GM13977 (cell line): Measurements from ENCODE around the gene PRDM1.

ENCODE experiments used
- DNase-seq: peaks from one replicate; pipeline ENCODE4 v3.0.0; 2012; ENCODE audit warnings: low spot score
- in situ Hi-C: fragments of 300-500 bp; cut with MboI; formaldehyde crosslinking; loops from one replicate; pipeline ENCODE4 v1.12.0; 2022; ENCODE audit warnings: low sequenced_read_pairs, low pct_unique_long_range_greater_than_20kb, mixed read lengths, inconsistent platforms; ENCODE audit not compliant: unreplicated experiment
- TF ChIP-seq, protein P1 (sequence below): IDR thresholded peaks from 2 replicates; pipeline ENCODE4 v1.5.1; 2012; ENCODE audit warnings: mild to moderate bottlenecking, control low read depth; ENCODE audit not compliant: insufficient read depth; ENCODE audit errors: extremely low read depth, missing control alignments

The PRDM1 gene

GRCh38 chr6:106138151-106138550, 52.0 kb downstream of the PRDM1 start:
- TF ChIP-seq, protein P1, sequence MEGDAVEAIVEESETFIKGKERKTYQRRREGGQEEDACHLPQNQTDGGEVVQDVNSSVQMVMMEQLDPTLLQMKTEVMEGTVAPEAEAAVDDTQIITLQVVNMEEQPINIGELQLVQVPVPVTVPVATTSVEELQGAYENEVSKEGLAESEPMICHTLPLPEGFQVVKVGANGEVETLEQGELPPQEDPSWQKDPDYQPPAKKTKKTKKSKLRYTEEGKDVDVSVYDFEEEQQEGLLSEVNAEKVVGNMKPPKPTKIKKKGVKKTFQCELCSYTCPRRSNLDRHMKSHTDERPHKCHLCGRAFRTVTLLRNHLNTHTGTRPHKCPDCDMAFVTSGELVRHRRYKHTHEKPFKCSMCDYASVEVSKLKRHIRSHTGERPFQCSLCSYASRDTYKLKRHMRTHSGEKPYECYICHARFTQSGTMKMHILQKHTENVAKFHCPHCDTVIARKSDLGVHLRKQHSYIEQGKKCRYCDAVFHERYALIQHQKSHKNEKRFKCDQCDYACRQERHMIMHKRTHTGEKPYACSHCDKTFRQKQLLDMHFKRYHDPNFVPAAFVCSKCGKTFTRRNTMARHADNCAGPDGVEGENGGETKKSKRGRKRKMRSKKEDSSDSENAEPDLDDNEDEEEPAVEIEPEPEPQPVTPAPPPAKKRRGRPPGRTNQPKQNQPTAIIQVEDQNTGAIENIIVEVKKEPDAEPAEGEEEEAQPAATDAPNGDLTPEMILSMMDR: no peak
- in situ Hi-C loops: no loop called here

GRCh38 chr6:106141441-106142237, 55.5 kb downstream of the PRDM1 start:
- DNase-seq: peak; percentile 63
- TF ChIP-seq, protein P1: no peak
- in situ Hi-C loops: no loop called here

More at GRCh38 chr6:106138151-106138550, 52.0 kb downstream of the PRDM1 start:
- DNase-seq: no peak

DNA sequence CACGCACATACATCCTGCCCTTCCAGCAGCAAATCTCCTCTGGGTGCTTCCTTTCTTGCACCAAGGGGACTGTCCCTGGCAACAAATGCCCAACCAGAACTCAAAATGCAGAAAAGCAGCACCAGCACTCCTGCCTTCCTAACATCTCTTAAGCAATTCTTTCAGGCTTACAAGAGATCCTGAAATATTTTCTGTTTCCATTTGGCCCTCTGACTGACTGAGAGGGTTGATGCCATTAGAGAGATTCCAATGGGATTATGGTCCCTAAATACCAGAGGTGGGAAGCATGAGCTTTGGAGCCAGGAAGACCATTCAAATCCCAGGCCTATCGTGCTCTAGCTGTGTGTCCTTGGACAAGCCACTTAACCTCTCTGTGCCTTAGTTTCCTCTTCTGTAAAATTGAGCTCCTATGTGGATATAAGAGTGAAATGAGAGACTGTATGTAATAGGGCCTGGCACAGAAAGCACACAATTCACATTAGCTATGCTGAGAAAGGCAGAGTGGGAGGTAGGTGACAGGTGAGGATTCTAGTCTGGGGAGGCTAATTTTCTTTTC, 56.8 kb downstream of the PRDM1 start:
- in situ Hi-C loops: no loop called here
- TF ChIP-seq, protein P1: no peak
- no peak for DNase-seq

DNA sequence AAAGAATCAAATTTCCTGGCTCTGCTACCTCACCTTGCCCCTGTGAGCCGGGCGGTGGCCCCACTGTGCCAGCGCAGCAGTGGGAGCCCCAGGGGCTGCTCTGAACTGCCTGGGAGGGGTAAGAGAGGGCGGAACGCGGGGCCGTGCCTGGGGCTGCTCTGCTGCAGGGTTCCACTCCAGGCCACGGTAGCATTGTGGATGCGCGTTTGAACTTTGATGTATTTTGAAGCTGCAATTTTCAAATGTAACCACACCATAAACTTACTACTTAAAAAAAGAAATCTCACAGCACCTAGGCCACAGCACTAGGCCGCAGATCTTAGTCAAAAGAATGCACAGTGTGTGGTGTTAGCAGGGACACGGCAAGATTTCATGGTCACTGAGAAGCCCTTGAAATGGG, 57.5 kb downstream of the PRDM1 start:
- TF ChIP-seq, protein P1: no peak
- no peak for DNase-seq
- in situ Hi-C loops: no loop called here

- TF ChIP-seq, protein P1: no peak
- DNase-seq: no peak
- in situ Hi-C loops: no loop called here
Measured at GRCh38 chr6:106145144-106145543, 59.0 kb downstream of the PRDM1 start.

DNA sequence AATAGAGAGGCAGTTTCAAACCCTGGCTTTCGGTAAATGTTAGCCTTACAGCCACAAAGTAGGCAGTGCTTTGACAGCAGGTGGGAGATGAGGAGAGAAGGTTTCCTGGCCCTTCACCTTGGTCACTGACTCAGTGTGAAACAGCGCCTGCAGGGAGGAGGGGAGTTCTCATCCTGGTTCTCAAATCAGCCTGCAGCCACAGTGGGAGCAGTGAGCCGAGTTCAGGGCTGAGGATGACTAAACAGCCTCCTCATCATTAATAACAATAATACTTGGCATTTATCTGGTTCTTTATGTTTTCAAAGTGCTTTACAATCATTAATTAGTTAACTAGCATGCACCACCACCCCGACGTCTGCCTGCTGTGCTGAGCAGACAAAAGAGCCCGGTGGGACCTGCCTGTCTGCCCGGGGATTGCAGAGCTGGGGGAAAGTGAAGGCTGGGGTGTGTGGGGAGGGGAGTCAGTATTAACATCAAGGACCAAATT, 59.6 kb downstream of the PRDM1 start:
- DNase-seq: peak; percentile 33
- TF ChIP-seq, protein P1: no peak
- in situ Hi-C loops: no loop called here
